NCI-H526 treated with DMSO at 0.1 percent for 48 hours (cell line): Measurements from ENCODE around the gene SRGAP1.
"Not testable (repeated sequence)": the region's sequence is repeated elsewhere in the genome, so short reads cannot be mapped to it uniquely, and the experiment has no call there.

Experiments used
- DNase-seq: peaks from one replicate; lab custom pipeline; 2025; lab: John Stamatoyannopoulos, UW

The SRGAP1 gene

DNA sequence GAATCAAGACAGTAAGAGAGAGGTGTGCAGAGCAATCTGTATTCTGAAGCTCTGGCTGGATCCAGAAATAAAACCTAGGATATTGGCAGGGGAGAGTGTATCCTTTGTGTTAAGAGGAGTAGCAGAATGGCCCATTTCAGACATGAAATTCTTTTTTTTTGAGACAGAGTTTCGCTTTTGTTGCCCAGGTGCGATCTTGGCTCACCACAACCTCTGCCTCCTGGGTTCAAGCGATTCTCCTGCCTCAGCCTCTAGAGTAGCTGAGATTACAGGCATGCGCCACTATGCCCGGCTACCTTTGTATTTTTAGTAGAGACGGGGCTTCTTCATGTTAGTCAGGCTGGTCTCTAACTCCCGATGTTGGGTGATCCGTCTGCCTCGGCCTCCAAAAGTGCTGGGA is 6.1 kb upstream of the SRGAP1 start:
- DNase-seq = no peak

DNA sequence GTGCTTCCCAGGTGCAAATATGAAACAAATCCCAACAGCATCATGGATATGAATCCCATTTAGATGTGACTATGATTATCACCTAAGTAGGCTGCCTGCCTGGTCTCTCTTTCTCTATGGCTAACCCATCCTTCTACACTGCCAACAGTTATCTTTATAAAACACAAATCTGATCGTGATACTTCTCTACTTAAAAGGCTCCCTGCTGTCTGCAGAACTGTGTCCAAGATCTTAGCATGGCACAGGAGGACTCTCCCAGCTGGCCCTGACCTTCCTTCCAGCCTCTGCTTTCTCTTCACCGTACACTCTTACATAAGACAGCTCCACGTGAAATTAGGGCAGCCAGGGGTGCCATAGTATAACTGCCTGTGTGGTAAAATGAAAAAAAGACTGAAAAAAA is 3.5 kb upstream of the SRGAP1 start:
- DNase-seq = no peak

DNA sequence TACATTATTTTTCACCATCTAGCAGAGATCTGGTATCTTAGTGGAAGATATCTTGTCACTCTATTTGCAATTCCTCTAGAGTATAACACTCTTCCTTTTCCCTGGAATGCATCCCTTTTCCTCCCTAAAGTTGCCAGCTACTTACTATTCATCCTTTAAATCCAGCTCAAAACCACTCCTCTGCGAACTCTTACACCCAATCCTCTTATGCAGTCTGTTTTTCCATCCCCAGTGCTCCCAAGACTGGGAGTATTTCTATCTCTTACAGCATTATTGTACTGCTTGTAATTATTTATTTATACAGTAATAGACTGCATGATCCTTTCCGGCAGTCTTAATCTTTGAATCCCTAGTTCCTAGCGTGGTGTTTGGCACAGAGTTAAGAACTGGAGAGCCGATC is 2.9 kb upstream of the SRGAP1 start:
- no peak for DNase-seq

DNA sequence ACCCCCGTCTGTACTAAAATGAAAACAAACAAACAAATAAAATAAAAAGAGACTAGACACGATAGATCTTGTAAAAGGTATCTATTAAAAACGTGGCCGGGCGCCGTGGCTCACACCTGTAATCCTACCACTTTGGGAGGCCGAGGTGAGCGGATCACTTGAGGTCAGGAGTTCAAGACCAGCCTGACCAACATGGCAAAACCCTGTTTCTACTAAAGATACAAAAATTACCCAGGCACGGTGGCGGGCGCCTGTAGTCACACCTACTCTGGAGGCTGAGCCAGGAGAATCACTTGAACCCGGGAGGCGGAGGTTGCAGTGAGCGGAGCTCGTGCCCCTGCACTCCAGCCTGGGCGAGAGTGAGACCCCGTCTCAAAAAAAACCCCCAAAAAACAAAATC is 1.8 kb upstream of the SRGAP1 start:
- DNase-seq = not testable (repeated sequence)

DNA sequence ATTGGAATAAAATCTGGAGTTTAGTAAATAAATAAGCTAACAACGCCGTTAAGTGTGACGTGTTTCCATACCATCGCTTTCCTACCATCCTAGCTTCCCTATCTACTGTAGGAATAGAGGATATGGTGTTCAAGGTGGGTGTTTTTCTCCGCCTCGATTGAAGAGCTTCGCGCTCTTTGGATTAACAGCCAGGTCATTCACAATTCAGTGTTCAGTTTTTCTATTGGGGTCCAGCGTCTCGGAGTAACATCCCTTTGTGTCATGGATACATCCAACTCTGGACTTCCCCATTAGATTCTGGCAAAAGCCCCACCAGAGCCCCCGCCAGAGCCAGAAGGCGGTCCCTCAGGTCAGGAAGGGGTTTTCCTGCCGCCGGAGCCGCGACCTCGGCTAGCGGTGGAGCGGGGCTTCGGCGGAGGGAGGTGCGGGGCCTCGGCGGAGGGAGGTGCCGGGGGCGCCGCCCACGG is 1.2 kb upstream of the SRGAP1 start:
- DNase-seq = no peak

DNA sequence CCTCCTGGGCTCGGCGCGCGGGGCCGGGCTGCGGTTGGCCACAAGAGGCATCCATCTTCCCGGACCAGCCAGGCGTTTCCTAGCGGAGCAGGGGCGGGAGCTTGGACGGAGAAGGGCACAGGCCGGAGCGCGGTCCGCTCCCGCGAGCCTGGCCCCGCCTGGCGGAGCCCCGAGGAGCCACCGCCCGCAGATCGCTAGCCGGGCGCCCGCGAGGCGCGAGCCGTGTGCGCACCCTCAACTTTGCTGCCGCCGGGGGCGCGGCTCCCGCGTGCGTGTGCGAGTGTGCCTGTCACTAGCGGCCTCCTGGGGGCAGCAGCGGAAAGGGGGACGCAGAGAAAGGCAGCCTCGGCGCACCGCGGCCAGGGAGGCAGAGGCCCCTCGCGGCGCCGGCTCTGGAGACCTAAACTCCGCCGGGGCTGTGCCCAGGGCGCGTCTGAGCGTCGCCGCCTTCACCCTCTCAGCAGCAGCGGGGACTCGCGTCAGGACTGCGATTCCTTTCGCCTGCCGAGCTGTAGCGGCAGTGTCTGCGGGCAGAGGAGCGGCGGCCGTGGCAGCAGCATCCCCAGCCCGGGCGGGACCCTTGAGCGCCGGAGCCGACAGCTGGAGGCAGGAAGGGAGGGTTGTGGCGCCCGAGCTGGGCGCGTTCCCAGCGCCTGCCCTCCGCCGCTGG is 644 bp upstream of the SRGAP1 start:
- peak; percentile 84 for DNase-seq

DNA sequence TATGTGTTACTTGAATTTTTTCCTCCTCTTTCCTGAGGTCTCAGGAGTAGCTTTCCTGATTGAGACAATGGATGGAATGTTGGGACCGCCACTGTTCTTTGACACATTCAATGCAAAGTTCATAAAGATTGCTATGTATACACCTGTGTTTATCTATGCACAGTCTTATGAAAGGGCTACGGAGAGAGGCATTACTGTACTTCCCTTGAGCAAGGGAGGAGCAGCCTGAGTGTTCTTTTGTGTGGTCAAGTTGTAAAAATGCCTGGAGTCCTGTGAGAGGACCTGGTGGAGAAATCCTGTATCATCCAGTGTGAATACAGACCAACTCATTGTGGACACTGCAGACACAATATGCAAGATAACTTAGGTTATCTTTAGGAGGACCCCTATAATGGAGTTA is 1.2 kb downstream of the SRGAP1 start:
- DNase-seq = peak; percentile 60

DNA sequence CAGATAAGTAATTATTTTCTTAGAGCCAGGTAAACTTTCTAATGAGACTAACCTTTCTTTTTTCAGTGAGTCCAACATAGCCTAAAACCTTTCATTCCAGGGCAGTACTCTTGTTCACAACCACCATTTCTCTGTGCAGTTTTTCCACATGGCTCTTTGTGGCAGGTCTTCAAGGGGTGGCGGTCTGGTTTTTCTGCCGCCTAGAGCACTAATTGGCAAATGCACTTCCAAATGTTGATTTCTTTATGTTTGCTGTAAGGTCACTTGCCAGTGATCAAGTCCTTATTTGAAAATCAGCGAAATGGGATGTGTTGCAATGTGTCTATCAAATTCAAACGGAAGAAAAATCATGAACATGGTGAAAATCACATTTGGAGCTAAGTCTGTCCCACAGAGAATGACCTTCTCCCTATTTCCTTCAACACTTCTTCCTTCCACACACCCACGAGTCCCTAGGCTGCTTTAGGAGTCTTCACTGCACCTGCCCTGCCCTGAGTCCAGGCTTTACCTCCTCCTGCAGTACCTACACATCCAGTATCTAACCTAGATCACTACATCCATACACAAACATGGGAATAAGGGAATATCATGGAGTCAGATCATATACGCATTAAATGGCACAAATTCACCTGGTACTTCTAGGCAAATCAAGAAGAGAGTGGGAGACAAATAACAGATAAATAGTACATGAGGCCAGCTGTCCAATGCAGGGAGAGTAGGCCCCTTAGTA is 1.9 kb downstream of the SRGAP1 start:
- peak; percentile 65 for DNase-seq

DNA sequence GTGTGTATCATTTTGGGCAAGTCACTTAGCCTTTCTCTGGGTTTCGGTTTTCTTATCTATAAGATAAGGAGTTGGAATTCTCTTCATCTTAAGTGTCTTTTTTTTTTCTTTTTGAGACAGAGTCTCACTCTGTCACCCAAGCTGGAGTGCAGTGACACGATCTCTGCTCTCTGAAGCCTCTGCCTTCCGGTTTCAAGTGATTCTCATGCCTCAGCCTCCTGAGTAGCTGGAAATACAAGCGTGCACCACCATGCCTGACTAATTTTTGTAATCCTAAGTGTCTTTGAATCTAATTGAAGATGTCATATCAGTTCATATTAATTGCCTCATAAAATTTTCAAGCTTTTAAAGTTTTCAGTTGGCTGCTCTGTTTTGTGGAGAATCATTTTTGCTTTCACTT is 4.0 kb downstream of the SRGAP1 start:
- DNase-seq = no peak

DNA sequence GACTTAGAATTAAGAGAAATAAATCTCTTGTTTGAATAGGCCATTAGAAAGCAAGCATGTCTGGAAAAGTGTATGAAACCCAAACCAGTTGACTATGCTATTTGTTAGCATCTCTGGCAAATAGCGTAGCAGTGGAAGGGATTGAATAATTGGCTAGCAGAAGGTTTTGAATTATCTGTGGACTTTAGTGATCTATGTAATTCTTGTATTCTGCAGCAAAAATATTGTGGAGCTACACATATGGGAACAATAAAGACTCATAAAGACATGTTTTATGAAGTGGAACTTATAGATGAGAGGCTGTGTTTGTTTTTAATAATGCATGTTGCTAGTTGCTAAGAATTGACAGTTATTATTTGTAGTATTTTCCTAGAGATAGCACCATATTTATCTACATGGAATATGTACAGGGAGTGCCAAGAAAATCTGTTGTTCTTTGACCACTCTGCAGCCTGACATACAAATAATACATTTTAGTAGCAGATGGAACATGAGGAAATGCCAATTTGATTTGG is 4.7 kb downstream of the SRGAP1 start:
- no peak for DNase-seq

DNA sequence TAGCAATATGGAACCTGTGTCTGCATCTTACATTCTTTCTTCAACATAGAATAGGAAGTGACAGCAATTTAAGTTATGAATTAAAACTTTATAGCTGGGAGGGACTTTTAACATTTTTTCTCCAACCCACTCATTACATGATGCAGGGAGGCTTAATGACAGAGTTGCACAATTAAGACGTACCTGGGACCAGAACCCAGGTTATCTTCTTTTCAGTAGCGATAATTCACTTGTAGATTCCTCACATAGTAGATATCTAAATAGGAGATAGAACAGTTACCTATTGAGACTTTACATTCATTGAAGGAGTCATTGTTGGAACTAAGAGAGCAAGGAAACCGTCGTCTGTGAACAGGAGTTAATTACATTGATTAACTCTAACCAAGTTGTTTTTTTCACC is 5.1 kb downstream of the SRGAP1 start:
- no peak for DNase-seq

DNA sequence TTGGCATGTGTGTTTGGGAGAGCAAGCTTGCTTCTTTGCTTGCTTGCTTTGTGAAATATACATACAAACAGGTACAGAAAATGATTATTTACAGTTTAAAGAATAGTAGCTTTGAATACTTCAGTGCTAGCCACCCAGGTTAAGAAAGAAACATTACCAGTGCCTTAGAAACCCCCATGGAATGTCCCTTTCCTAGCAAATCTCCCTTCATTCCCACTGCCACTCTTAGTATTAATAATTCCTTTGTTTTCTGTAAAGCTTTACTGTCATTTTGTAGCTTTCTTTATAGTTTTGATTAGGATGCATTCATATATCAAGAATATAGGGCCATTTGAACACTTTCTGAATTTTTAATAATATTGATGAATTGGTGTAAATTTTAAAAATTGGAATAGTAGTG is 9.5 kb downstream of the SRGAP1 start:
- DNase-seq = no peak

DNA sequence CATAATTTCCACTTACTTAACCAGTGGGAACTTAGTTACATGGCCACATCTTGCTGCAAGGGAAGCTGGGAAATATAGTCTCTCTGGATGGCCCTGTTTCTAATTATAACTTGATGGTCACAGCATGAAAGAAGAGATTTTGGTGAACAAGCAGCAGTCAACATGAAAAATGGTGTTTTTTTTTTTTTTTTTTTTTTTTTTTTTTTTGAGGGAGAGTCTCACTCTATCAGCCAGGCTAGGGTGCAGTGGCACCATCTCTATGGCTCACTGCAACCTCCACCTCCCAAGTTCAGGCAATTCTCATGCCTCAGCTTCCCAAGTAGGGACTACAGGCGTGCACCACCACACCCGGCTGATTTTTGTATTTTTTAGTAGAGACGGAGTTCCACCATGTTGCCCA is 10.8 kb downstream of the SRGAP1 start:
- DNase-seq = no peak

DNA sequence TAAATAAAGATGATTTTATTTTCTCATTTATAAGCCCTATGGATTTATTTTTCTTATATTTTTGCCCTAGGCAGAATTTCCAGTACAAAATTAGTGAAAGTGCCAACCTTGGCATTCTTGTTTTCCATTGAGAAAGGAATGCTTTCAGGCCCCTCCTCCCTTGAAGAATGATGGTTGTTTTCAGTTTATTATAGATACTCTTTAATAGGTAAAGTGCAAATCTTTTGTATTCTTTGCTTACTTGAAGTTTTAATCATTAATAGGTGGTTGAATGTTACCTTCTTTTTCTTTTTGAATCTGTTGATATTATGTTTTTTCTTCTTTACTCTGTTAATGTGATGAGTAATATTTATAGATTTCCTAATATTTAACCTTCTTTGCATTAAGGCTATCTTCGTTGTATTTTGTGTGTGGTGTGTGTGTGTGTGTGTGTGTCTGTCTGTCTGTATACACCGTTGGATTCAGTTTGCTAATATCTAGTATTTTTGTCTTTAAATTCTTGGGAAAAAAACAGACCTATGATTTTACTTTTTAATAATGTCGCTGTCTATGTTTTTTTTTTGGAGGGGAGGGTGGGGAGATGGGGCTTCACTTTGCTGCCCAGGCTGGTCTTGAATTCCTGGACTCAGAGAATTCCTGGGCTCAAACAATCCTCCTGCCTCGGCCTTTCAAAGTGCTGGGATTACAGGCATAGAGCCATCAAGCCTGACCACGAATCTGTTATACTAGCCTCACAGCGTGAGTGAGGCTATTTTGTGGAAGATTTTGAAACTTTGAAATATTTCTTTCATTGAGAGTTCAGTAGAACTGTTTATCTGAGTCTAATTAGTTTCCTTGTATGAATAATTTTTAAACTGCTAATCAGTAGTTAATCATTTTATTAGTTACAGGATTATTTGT is 13.5 kb downstream of the SRGAP1 start:
- no peak for DNase-seq

DNA sequence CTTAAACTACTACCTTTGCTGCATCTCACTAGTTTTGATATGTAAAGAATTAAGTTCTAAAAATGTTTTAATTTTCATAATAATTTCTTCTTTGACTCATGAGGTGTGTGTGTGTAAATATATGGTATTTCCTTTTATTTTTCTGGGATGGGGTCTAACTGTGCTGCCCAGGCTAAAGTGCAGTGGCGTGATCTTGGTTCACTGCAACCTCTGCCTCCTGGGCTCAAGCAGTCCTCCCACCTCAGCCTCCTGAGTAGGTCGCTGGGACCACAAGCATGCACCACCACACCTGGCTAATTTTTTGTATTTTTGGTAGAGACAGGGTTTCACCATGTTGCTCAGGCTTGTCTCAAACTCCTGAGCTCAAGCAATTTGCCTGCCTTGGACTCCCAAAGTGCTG is 15.4 kb downstream of the SRGAP1 start:
- not testable (repeated sequence) for DNase-seq

DNA sequence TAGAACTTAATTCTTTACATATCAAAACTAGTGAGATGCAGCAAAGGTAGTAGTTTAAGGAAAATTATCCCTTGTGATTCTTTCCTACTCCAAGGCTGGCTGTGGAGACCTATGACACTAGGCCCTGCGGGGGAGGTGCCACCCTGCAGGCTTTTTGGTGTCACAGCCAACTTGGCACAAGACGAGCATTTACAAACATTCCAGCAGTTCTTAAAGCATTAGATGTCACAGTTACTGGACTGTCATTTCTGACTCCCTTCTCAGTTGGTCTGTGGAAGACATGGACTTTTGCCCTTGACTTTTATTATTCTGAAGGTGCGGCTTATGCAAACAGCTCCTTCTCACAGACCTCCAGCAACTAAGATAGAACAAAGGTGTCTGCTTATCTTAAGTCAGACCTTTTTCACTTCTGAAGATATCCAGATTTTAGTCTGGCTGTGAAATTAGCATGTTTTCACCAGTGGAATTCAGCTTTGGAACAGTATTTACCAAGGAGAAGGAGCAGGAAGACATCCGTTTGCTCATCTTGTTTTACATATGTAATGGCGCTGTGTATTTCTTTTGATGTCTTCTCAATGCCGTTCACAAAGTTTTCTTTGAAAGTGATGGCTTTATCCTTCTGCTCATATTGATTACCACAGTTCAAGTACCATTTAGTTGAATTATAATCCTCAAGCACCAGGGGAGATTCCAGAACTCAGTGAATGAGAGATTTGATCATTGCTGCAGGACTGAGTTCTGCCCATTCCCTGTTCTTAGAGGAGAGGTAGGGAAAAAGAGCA is 17.9 kb downstream of the SRGAP1 start:
- no peak for DNase-seq

DNA sequence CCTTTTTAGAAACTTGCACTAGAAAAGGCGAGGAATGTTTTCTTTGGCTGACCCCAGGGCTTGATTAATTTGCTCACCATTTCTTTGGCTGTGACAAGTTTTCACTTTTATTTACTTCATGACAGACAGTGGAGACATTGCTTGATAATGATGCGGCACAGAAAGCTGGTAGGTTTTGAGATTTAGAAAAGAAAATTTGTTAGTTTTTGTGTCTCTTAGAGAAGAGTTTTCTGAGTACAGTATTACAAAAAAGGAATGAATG is 18.4 kb downstream of the SRGAP1 start:
- DNase-seq = no peak

DNA sequence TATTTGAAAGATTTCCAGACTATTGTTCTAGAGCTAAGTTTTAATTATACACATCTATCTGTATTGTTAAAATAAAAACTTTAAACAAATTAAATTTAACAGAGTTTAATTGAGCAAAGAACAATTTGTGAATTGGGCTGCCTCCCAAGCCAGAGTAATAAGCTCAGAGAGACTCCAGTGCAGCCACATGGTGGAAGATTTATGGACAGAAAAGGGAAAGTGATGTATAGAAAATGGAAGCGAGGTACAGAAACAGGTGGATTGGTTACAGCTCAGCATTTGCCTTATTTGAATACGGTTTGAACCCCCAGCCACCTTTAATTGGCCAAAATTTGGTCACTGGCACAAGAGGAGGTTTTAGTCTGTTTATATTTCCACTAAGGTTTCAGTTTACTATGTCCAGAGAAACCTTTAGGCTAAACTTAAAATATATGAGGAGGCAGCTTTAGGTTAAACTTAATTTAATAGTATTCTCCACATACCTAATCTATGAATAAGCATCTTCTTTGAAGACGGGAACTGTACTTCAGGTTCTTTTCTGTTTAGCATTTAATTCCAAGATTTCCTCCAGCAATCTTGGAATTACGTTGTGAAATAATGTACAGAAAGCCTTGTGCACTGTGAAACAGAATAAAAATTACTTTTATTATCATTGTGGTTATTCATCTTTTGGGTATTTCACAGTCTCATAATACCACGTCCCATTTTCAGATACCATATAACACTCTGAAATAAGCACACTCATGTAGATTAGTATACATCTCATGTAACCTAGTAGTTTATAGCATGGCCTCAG is 19.4 kb downstream of the SRGAP1 start:
- DNase-seq = no peak

DNA sequence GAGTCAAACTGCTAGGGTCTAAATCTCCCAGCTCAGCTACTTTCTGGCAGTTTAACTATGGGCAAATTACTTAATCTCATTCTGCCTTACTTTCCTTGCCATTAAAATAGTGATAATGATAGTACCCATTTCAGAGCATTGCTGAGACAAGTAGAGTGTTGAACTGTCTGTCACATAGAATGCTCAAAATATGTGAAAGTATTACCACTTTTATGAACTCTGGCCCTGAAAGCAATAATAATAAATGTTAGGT is 19.9 kb downstream of the SRGAP1 start:
- no peak for DNase-seq

DNA sequence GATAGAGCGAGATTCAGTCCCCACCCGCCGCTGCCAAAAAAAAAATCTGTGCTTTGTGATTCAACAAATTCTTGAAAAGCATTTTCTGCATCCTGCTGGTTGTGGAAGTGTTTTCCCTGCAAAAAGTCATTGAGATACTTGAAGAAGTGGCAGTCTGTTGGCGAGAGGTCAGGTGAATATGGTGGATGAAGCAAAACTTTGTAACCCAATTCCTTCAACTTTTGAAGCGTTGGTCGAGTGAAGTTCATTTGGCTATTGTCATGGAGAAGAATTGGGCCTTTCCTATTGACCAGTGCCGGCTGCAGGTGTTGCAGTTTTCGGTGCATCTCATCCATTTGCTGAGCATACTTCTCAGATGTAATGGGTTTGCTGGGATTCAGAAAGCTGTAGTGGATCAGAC is 20.9 kb downstream of the SRGAP1 start:
- no peak for DNase-seq

DNA sequence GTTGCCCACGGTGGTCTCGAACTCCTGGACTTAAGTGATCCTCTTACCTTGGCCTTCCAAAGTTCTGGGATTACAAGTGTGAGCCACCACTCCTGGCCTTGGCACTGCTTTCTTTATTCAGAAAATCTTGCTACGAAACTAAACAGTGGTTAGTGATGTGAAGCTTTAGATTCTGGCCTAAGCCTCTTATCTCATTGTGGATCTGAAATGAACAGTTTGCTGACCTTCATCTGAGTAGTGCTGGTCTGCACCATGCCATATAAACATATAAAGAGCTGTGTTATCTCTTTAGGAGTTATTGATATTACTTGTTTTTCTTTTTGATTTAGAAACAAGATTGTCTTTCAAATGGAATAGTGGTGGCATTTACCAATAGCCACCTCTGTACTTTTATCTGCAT is 22.6 kb downstream of the SRGAP1 start:
- no peak for DNase-seq

DNA sequence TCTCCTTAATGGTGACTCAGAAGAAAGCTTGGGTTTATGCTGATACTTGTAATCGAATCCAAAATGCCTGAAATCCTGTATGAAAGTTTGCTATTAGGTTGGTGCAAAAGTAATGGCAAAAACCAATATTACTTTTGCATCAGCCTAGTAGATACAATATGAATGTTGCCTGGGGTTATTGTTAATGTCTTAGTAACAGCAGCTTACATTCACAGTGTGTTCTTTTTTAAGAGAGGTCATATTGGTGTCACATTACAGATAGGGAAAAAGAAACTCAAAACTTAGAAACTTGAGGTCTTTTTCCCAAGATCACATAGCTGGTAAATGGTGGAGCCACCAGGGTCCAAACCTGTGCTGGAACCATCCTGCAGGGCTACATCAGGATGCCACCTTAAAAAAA is 25.2 kb downstream of the SRGAP1 start:
- no peak for DNase-seq
